Measurements from ENCODE around the gene TNNC1.

TNNC1 gene

DNA sequence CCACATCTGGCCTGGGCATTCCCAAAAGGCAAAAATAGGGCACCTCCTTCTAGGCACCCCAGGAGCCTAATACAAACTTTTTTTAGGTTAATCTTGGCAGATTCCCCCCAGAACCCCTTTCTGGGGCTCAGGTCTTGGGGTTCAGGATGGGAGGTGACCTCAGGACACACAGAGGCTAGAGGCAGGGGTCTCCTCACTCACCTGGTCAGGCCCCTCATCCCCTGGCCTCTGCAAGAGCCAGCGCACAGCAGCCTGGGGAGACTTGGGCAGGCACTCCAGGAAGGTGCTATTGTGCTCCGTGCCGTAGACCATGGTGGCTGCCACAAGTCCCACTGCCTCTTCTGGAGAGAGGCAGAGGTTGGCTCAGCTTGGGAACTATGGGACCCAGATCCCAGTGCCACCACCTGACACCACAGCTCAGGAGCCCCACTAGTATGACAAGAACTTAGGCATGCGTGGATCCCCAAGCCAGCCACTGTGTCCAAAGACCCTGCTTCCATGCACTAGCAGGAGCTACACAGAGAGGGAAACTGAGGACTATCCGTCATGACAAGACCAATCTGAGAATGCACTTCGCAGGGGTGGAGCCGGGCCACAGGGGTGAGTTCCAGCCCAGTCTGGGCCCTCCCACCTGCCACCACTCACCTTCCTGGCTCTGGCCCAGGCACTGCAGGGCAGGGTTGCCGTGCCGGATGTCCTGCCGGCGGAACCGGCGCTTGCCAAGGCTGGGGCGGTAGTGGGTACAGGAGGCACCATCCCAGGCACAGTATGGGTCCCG, 16.3 kb downstream of the TNNC1 start:
- CTCF ChIA-PET, result interaction anchor here (17.8 to 20.1 kb wide), 2 partner anchors 8 kb away, joined by 345 read pairs; partner anchors contain the start of genes SEMA3G and TNNC1
- POLR2A ChIA-PET, result no interaction called here
- TF ChIP-seq, protein P1, sequence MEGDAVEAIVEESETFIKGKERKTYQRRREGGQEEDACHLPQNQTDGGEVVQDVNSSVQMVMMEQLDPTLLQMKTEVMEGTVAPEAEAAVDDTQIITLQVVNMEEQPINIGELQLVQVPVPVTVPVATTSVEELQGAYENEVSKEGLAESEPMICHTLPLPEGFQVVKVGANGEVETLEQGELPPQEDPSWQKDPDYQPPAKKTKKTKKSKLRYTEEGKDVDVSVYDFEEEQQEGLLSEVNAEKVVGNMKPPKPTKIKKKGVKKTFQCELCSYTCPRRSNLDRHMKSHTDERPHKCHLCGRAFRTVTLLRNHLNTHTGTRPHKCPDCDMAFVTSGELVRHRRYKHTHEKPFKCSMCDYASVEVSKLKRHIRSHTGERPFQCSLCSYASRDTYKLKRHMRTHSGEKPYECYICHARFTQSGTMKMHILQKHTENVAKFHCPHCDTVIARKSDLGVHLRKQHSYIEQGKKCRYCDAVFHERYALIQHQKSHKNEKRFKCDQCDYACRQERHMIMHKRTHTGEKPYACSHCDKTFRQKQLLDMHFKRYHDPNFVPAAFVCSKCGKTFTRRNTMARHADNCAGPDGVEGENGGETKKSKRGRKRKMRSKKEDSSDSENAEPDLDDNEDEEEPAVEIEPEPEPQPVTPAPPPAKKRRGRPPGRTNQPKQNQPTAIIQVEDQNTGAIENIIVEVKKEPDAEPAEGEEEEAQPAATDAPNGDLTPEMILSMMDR (IDR thresholded peaks at IDR 0.05; ENCODE audit: control extremely low read depth, extremely low read depth, low read depth, missing control alignments), result no peak
- no peak for DNase-seq (ENCODE audit: extremely low spot score)

DNA sequence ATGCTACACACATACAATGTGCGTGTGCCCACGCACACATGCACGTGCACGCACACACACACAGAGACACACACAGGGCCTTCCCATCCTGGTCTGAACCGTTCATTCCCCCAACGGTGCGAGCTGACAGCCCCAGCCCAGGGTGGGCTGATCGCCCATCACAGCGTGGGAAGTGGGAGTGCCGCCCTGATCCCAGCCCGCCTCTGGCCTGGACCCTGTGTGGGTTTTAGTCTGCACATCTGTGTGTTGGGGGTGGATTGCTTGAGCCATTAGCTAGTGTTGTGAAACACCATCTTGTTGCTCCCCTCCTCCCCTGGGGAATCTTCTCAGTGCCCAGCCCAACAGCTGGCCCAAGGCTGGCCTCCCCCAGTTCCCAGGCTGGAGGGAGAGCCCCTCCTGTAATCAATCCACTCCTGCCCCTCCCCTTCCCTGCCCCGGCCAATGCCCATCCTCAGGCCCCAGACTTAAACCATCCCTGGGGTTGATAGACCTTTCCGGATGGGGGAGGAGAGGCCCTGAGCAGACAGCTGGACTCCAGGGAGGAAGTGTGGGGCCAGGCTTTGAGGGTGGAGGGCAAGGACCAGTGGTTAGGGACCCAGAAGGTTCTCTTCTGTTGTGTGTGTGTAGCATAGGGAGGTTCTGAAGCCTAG, 17.2 kb downstream of the TNNC1 start:
- CTCF ChIA-PET, result interaction anchor here (20.1 kb wide), 1 partner anchor 9 kb away, joined by 345 read pairs; the partner anchor contains the start of genes SEMA3G and TNNC1
- TF ChIP-seq, protein P1 (IDR thresholded peaks at IDR 0.05; ENCODE audit: control extremely low read depth, extremely low read depth, low read depth, missing control alignments), result no peak
- POLR2A ChIA-PET, result no interaction called here
- DNase-seq (ENCODE audit: extremely low spot score), result no peak

DNA sequence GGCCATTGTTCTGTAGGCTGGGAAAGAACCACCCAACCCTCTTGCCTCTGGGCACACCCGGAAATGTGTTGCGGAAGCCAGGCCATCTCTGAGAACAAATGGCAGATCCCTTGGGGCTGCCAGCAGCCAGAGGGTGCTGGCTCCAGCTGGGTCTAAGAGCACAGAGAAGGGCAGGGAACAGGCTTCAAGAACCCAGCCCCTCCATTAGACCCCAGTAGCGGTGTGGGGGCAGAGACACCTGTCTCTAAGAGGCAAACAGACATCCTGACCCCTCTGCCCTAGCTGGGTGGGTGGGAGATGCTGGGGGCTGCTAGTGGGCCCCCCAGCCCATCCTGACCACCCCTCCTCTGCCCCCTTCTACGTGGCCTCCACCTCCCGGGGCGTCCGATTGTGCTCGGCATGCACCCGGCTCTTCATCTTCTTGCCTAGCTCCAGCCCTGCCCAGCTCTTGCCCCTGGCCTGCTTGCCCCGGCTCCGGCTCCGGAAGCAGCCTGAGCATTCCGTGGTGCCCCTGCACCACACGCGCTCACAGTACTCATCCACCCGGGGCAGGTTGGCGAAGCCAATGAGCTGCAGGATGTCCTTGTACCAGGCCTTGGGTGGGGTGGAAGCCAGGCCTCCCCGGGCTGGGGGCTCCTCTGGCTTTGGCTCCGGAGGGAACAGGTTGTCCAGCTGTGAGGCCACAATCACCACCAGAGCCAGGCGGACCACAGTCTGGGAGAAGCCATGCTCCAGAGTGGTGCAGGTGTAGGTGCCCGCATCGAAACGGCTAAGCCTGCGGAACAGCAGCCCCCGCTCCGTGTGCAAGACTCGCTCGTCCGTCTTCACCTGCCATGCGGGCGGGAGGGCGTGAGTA, 18.4 kb downstream of the TNNC1 start:
- ChIA-PET POLR2A (no interaction called here), CTCF (interaction anchor here (1.6 to 20.1 kb wide), 3 partner anchors 10 to 23 kb away, joined by 4 to 345 read pairs (median 7); partner anchors contain the start of genes SEMA3G and TNNC1)
- no peak for DNase-seq (ENCODE audit: extremely low spot score)
- TF ChIP-seq, protein P1 (IDR thresholded peaks at IDR 0.05; ENCODE audit: control extremely low read depth, extremely low read depth, low read depth, missing control alignments), result no peak

DNA sequence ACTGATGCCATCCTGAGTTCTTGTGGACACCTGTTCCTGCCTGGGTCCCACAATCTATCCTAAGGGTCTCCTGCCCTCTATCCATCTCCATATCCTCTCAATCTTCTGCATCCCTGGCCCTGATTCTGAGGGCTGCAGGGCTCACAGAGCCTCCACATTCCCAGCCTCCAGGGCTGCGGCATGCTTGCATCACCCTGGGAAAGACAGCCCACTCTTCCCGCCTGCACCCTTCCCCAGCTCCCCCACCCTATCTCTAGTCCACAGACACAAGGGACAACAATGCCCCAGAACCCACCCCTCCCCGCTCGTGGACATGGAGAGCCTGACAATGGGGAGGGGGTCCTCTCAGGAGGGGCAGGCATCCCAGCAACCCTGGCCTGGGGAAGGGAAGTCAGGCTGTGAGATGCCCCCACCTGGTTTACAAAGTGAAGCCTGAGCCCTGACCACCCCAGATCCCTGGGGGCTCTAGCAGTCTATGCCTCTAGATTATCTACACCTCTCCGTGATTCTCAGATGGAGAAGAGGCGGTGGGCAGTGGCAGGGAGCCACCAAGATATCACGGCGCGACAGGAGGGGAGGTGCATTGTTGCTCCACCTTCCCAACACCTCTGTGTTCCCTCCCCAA, 19.2 kb downstream of the TNNC1 start:
- TF ChIP-seq, protein P1 (IDR thresholded peaks at IDR 0.05; ENCODE audit: control extremely low read depth, extremely low read depth, low read depth, missing control alignments), result no peak
- ChIA-PET POLR2A (no interaction called here), CTCF (interaction anchor here (1.6 to 20.1 kb wide), 4 partner anchors 11 to 22 kb away, joined by 4 to 345 read pairs (median 7); partner anchors contain the start of genes SEMA3G and TNNC1)
- no peak for DNase-seq (ENCODE audit: extremely low spot score)

DNA sequence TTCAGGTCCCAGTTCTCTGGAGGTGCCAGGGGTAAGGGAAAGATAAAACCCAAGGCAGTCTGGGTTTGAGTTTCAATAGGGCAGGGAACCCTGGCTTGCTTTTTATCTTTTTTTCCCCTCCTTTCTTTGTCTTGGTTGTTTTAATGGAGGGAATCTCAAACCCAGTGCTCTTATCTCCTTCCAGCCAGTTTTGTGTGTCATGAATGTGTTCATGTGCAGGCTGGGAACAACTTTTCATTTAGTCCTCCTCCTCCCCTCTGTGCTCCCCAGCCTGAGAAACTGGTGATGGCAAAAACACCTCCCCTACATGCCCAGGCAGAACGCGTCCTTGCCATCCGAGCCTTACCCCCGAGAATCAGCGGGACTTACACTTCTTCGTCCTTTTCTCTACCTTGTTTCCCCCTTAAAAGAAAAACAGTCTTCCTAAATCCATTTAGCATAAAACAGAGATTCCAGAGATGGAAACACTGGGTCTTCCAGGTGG, 19.8 kb downstream of the TNNC1 start:
- no peak for DNase-seq (ENCODE audit: extremely low spot score)
- CTCF ChIA-PET, result interaction anchor here (2.0 to 20.1 kb wide), 2 partner anchors 12 to 22 kb away, joined by 7 to 345 read pairs; partner anchors contain the start of genes SEMA3G and TNNC1
- POLR2A ChIA-PET, result no interaction called here
- TF ChIP-seq, protein P1 (IDR thresholded peaks at IDR 0.05; ENCODE audit: control extremely low read depth, extremely low read depth, low read depth, missing control alignments), result no peak

Data from GM10248 (cell line).